Astrocyte (in vitro differentiated cells and primary cell): ENCODE measurements around the gene WSB2. TPM values are rescaled to one million over a fixed set of nuclear protein-coding genes. Genes with fewer than 3 reads are reported as not detected.
"Not testable (repeated sequence)": the region's sequence is repeated elsewhere in the genome, so short reads cannot be mapped to it uniquely, and the experiment has no call there.

Experiments used
- DNase-seq: peaks from one replicate; pipeline ENCODE4 v3.0.0-alpha.2; 2010; ENCODE audit warnings: low read depth
- FAIRE-seq: peaks from 2 replicates; lab custom pipeline; 2011; peaks lifted over from hg19 to GRCh38; lab: Jason Lieb, UNC
- H2AFZ ChIP-seq: 2 replicates; pipeline ENCODE4 v1.6.0; 2012; ENCODE audit warnings: low read depth, low read length, inconsistent platforms
- H3K27ac ChIP-seq: 2 replicates; pipeline ENCODE4 v1.5.1; 2011; ENCODE audit warnings: low read depth, low read length, inconsistent platforms
- H3K27me3 ChIP-seq: 2 replicates; pipeline ENCODE4 v1.6.0; 2011; ENCODE audit warnings: low read length, inconsistent platforms; ENCODE audit not compliant: insufficient read depth
- H3K36me3 ChIP-seq: 2 replicates; pipeline ENCODE4 v1.5.1; 2011; ENCODE audit warnings: low read length, inconsistent platforms; ENCODE audit not compliant: insufficient read depth
- H3K4me1 ChIP-seq: 2 replicates; pipeline ENCODE4 v1.5.1; 2011; ENCODE audit warnings: low read length, inconsistent platforms; ENCODE audit not compliant: insufficient read depth
- H3K4me2 ChIP-seq: 2 replicates; pipeline ENCODE4 v1.6.0; 2012; ENCODE audit warnings: low read length, inconsistent platforms
- H3K4me3 ChIP-seq: 2 replicates; pipeline ENCODE4 v1.5.1; 2011; ENCODE audit warnings: low read depth, mild to moderate bottlenecking, low read length, inconsistent platforms; ENCODE audit not compliant: insufficient read depth
- H3K79me2 ChIP-seq: 2 replicates; pipeline ENCODE4 v1.6.0; 2012; ENCODE audit warnings: mild to moderate bottlenecking, low read length, inconsistent platforms; ENCODE audit not compliant: insufficient read depth
- H3K9ac ChIP-seq: 2 replicates; pipeline ENCODE4 v1.6.0; 2012; ENCODE audit warnings: mild to moderate bottlenecking, low read length, inconsistent platforms
- H3K9me3 ChIP-seq: 2 replicates; pipeline ENCODE4 v1.5.1; 2012; ENCODE audit warnings: low read depth, mild to moderate bottlenecking, low read length, inconsistent platforms; ENCODE audit not compliant: insufficient read depth
- H4K20me1 ChIP-seq: 2 replicates; pipeline ENCODE4 v1.6.0; 2012; ENCODE audit warnings: low read length, inconsistent platforms; ENCODE audit not compliant: insufficient read depth
- H3K27ac Mint-ChIP-seq: one replicate; pipeline ENCODE4 v1.8.0; 2021; ENCODE audit warnings: mild to moderate bottlenecking, mixed read lengths; ENCODE audit not compliant: unreplicated experiment
- H3K27me3 Mint-ChIP-seq: one replicate; pipeline ENCODE4 v1.8.0; 2021; ENCODE audit warnings: low read depth, mixed read lengths; ENCODE audit not compliant: unreplicated experiment
- H3K36me3 Mint-ChIP-seq: one replicate; pipeline ENCODE4 v1.8.0; 2021; ENCODE audit warnings: low read depth, mixed read lengths; ENCODE audit not compliant: unreplicated experiment
- H3K4me1 Mint-ChIP-seq: one replicate; pipeline ENCODE4 v1.8.0; 2021; ENCODE audit warnings: low read depth, mixed read lengths; ENCODE audit not compliant: unreplicated experiment
- H3K4me3 Mint-ChIP-seq: one replicate; pipeline ENCODE4 v1.8.0; 2021; ENCODE audit warnings: mild to moderate bottlenecking, moderate library complexity, mixed read lengths; ENCODE audit not compliant: unreplicated experiment
- H3K9me3 Mint-ChIP-seq: one replicate; pipeline ENCODE4 v1.8.0; 2021; ENCODE audit warnings: mild to moderate bottlenecking, mixed read lengths; ENCODE audit not compliant: unreplicated experiment
- EZH2 ChIP-seq: IDR thresholded peaks from 2 replicates; pipeline ENCODE4 v1.6.1; 2012; ENCODE audit warnings: mild to moderate bottlenecking, low read length, inconsistent platforms; ENCODE audit not compliant: insufficient read depth
- total RNA-seq: library from RNA; stranded (reverse); gene quantifications from 2 replicates; pipeline ENCODE4 v1.2.1, GENCODE V29; 2021
- TF ChIP-seq, protein P1 (sequence below): IDR thresholded peaks from 2 replicates; pipeline ENCODE4 v1.5.1; 2011; ENCODE audit warnings: low read depth, mild to moderate bottlenecking, inconsistent platforms, low read length, moderate library complexity; ENCODE audit not compliant: insufficient read depth

The WSB2 gene
- total RNA-seq, 1 donor from 2014 or later, result 113 TPM

GRCh38 chr12:118011961-118012360, 49.0 kb downstream of the WSB2 start:
- no peak for FAIRE-seq

GRCh38 chr12:118011377-118011776, 49.6 kb downstream of the WSB2 start:
- no peaks in the 10 kb centered on the region for H3K79me2 ChIP-seq
- no peak overlapping the region for H3K9ac ChIP-seq
- H3K27me3 Mint-ChIP-seq, result peaks cover 6% of the 10 kb centered on the region
- H3K27me3 ChIP-seq, result no peaks in the 10 kb centered on the region
- no peaks in the 10 kb centered on the region for H3K9me3 Mint-ChIP-seq
- no peaks in the 10 kb centered on the region for H4K20me1 ChIP-seq
- H3K4me3 ChIP-seq, result no peak overlapping the region
- no peak overlapping the region for H3K27ac Mint-ChIP-seq
- no peak overlapping the region for H3K27ac ChIP-seq
- H3K36me3 Mint-ChIP-seq, result no peaks in the 10 kb centered on the region
- H3K36me3 ChIP-seq, result no peaks in the 10 kb centered on the region
- H3K4me2 ChIP-seq, result no peak overlapping the region
- no peaks in the 10 kb centered on the region for H3K9me3 ChIP-seq
- DNase-seq, result no peak
- no peak overlapping the region for H3K4me3 Mint-ChIP-seq
- peaks cover 5% of the 10 kb centered on the region for H3K4me1 ChIP-seq
- H3K4me1 Mint-ChIP-seq, result no peaks in the 10 kb centered on the region
- H2AFZ ChIP-seq, result no peak overlapping the region
- TF ChIP-seq, protein P1, sequence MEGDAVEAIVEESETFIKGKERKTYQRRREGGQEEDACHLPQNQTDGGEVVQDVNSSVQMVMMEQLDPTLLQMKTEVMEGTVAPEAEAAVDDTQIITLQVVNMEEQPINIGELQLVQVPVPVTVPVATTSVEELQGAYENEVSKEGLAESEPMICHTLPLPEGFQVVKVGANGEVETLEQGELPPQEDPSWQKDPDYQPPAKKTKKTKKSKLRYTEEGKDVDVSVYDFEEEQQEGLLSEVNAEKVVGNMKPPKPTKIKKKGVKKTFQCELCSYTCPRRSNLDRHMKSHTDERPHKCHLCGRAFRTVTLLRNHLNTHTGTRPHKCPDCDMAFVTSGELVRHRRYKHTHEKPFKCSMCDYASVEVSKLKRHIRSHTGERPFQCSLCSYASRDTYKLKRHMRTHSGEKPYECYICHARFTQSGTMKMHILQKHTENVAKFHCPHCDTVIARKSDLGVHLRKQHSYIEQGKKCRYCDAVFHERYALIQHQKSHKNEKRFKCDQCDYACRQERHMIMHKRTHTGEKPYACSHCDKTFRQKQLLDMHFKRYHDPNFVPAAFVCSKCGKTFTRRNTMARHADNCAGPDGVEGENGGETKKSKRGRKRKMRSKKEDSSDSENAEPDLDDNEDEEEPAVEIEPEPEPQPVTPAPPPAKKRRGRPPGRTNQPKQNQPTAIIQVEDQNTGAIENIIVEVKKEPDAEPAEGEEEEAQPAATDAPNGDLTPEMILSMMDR, result no peak
- no peak for TF ChIP-seq EZH2
- FAIRE-seq, result no peak

More at GRCh38 chr12:118011961-118012360, 49.0 kb downstream of the WSB2 start:
- Histone ChIP-seq H3K9ac (no peak overlapping the region), H3K4me1 (peaks cover 5% of the 10 kb centered on the region), H3K36me3 (no peaks in the 10 kb centered on the region), H2AFZ (no peak overlapping the region), H3K27me3 (no peaks in the 10 kb centered on the region), H4K20me1 (no peaks in the 10 kb centered on the region), H3K27ac (no peak overlapping the region), H3K4me2 (no peak overlapping the region), H3K4me3 (no peak overlapping the region), H3K79me2 (peaks cover 5% of the 10 kb centered on the region), H3K9me3 (no peaks in the 10 kb centered on the region)
- H3K36me3 Mint-ChIP-seq, result no peaks in the 10 kb centered on the region
- no peak for DNase-seq
- no peak overlapping the region for H3K4me3 Mint-ChIP-seq
- TF ChIP-seq, protein P1, result no peak
- no peak for TF ChIP-seq EZH2
- no peaks in the 10 kb centered on the region for H3K9me3 Mint-ChIP-seq
- no peak overlapping the region for H3K27ac Mint-ChIP-seq
- peaks cover 6% of the 10 kb centered on the region for H3K27me3 Mint-ChIP-seq
- no peaks in the 10 kb centered on the region for H3K4me1 Mint-ChIP-seq

DNA sequence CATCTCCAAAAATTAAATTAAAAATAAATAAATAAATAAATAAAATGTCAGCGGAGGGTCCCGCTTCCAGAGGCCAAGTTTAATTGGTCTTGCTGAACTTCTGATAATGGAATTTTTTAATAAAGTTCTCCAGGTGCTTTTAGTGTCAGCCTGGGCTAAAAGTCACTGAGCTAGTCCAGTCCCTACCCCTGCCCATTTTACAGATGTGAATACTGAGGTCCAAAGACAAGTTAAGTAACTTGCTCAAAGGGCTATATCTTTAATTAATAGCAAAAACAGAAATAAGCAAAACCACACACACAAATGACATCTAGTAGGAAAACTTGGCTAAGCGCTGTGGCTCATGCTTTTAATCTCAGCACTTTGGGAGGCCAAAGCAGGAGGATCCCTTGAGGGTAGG, 50.1 kb downstream of the WSB2 start:
- no peak for FAIRE-seq
- no peak overlapping the region for H2AFZ ChIP-seq

GRCh38 chr12:117999806-118000205, 61.2 kb downstream of the WSB2 start:
- H3K27ac Mint-ChIP-seq, H3K4me3 ChIP-seq, H3K36me3 Mint-ChIP-seq, H3K4me2 ChIP-seq, H3K4me1 ChIP-seq, H3K9ac ChIP-seq, H3K9me3 Mint-ChIP-seq, DNase-seq, H3K4me3 Mint-ChIP-seq, H3K4me1 Mint-ChIP-seq, FAIRE-seq, H3K27me3 ChIP-seq, H4K20me1 ChIP-seq, H3K27me3 Mint-ChIP-seq, H3K36me3 ChIP-seq, H2AFZ ChIP-seq, H3K9me3 ChIP-seq, H3K79me2 ChIP-seq, H3K27ac ChIP-seq: not testable (repeated sequence)

More for the DNA sequence above, 50.1 kb downstream of the WSB2 start:
- Histone ChIP-seq H3K27me3 (no peaks in the 10 kb centered on the region), H3K36me3 (no peaks in the 10 kb centered on the region), H3K9me3 (no peaks in the 10 kb centered on the region), H3K27ac (no peak overlapping the region), H3K4me1 (peaks cover under 1% of the 10 kb centered on the region), H3K79me2 (no peaks in the 10 kb centered on the region), H4K20me1 (no peaks in the 10 kb centered on the region), H3K4me3 (no peak overlapping the region), H3K9ac (no peak overlapping the region), H3K4me2 (no peak overlapping the region)
- H3K36me3 Mint-ChIP-seq, result no peaks in the 10 kb centered on the region
- no peak overlapping the region for H3K4me3 Mint-ChIP-seq
- H3K27me3 Mint-ChIP-seq, result peaks cover 6% of the 10 kb centered on the region
- no peaks in the 10 kb centered on the region for H3K4me1 Mint-ChIP-seq
- H3K27ac Mint-ChIP-seq, result no peak overlapping the region
- TF ChIP-seq EZH2, result no peak
- TF ChIP-seq, protein P1, result no peak
- no peak for DNase-seq
- no peaks in the 10 kb centered on the region for H3K9me3 Mint-ChIP-seq
